Right ventricle myocardium inferior (tissue), 1 donor: ENCODE measurements around the gene SLC43A3. TPM values are rescaled to one million over a fixed set of nuclear protein-coding genes. Genes with fewer than 3 reads are reported as not detected.
"Not testable (repeated sequence)": the region's sequence is repeated elsewhere in the genome, so short reads cannot be mapped to it uniquely, and the experiment has no call there.

Experiments used
- ATAC-seq: fragments of 200-7000 bp; cut with Tn5 transposase; one replicate; pipeline ENCODE4 v1.9.1; 2020; ENCODE audit warnings: mild to moderate bottlenecking, moderate library complexity
- DNase-seq: peaks from one replicate; pipeline ENCODE4 v3.0.0; 2021; ENCODE audit errors: missing footprints
- intact Hi-C: fragments of 100-400 bp; cut with DNase I; formaldehyde crosslinking; loops from one replicate; pipeline ENCODE4 v1.11.0; 2022
- total RNA-seq: library from RNA; stranded (reverse); fragmentation: NEBNext Ultra II Directional; extraction: Animal tissue kit (Norgen Biotek cat#: 25700); gene quantifications from one replicate; pipeline ENCODE4 v1.2.1, GENCODE V29; 2021
- donor health status: DM: no; HTN: yes; CAD: no; lungs with severe emphysema.

Gene SLC43A3
- total RNA-seq, 1 donor from 2014 or later: 22.4 TPM

- intact Hi-C loops: no loop called here
- DNase-seq (no peak), ATAC-seq (no peak)
Observed at GRCh38 chr11:57414612-57415212, 12.2 kb downstream of the SLC43A3 start.

- no peak for ATAC-seq
Observed at GRCh38 chr11:57413681-57414080, 13.2 kb downstream of the SLC43A3 start.

GRCh38 chr11:57410287-57410686 is 16.6 kb downstream of the SLC43A3 start:
- DNase-seq (no peak), ATAC-seq (no peak)
- intact Hi-C loops: no loop called here

More at GRCh38 chr11:57413681-57414080, 13.2 kb downstream of the SLC43A3 start:
- intact Hi-C loops: no loop called here
- DNase-seq: no peak

GRCh38 chr11:57409321-57410100 is 17.4 kb downstream of the SLC43A3 start:
- intact Hi-C loops: no loop called here
- DNase-seq: no peak

GRCh38 chr11:57408771-57409170 is 18.1 kb downstream of the SLC43A3 start:
- DNase-seq (no peak), ATAC-seq (no peak)
- intact Hi-C loops: no loop called here

More at GRCh38 chr11:57409321-57410100, 17.4 kb downstream of the SLC43A3 start:
- ATAC-seq: no peak

- intact Hi-C loops: no loop called here
- DNase-seq (no peak), ATAC-seq (no peak)
Observed at GRCh38 chr11:57407941-57408475, 18.9 kb downstream of the SLC43A3 start.

- intact Hi-C loops: no loop called here
- ATAC-seq (peak; percentile 55), DNase-seq (no peak)
Observed at GRCh38 chr11:57407010-57407920, 19.7 kb downstream of the SLC43A3 start.

- ATAC-seq: peak; percentile 54
- intact Hi-C loops: no loop called here
- no peak for DNase-seq
Observed at GRCh38 chr11:57406337-57406904, 20.5 kb downstream of the SLC43A3 start.

- ATAC-seq (no peak), DNase-seq (no peak)
- intact Hi-C loops: no loop called here
Observed at GRCh38 chr11:57405271-57405860, 21.6 kb downstream of the SLC43A3 start.

- no peak for DNase-seq
- intact Hi-C loops: no loop called here
- no peak for ATAC-seq
Observed at GRCh38 chr11:57403802-57404147, 23.1 kb downstream of the SLC43A3 start.

GRCh38 chr11:57403003-57403801 is 23.7 kb downstream of the SLC43A3 start:
- intact Hi-C loops, DNase-seq, ATAC-seq: not testable (repeated sequence)

- ATAC-seq: no peak
- intact Hi-C loops: no loop called here
- no peak for DNase-seq
Observed at GRCh38 chr11:57402188-57403002, 24.5 kb downstream of the SLC43A3 start.

- intact Hi-C loops: no loop called here
- ATAC-seq (no peak), DNase-seq (no peak)
Observed at GRCh38 chr11:57399972-57400578, 26.8 kb downstream of the SLC43A3 start.

- intact Hi-C loops: no loop called here
- no peak for DNase-seq
- ATAC-seq: no peak
Observed at GRCh38 chr11:57399221-57399620, 27.7 kb downstream of the SLC43A3 start.

GRCh38 chr11:57397394-57397990 is 29.4 kb downstream of the SLC43A3 start:
- intact Hi-C loops: no loop called here
- ATAC-seq (no peak), DNase-seq (no peak)

GRCh38 chr11:57396744-57397143 is 30.2 kb downstream of the SLC43A3 start:
- no peak for DNase-seq
- ATAC-seq: no peak
- intact Hi-C loops: no loop called here
